Psoas muscle (tissue), 8 donors: ENCODE data around the gene C3orf20. TPM values are rescaled to one million over a fixed set of nuclear protein-coding genes. Genes with fewer than 3 reads are reported as not detected.

Experiments used
- ATAC-seq, 4 donors: fragments of 200-7000 bp; cut with Tn5 transposase; one replicate each; pipeline ENCODE4 v1.9.1; 2020; ENCODE audit warnings: moderate library complexity in 3 of 4, mild to moderate bottlenecking in 2 of 4
- DNase-seq, 2 donors: peaks; one replicate each; pipeline ENCODE4 v3.0.0-alpha.2; 2020
- H3K27ac ChIP-seq: fragments of 200-600 bp; one replicate; pipeline ENCODE4 v1.8.0; 2022
- H3K27me3 ChIP-seq, 3 donors: fragments of 200-600 bp in 1 of 3; one replicate each; pipeline versions ENCODE4 v1.6.1 to v1.8.0; 2013 to 2022; ENCODE audit warnings: low read length in 2 of 3, mild to moderate bottlenecking in 2 of 3, moderate library complexity in 1 of 3; ENCODE audit not compliant: insufficient read depth in 3 of 3
- H3K36me3 ChIP-seq, 2 donors: fragments of 200-600 bp in 1 of 2; one replicate each; pipeline versions ENCODE4 v1.6.1 to v1.8.0; 2013 to 2022; ENCODE audit warnings: low read depth in 1 of 2, mild to moderate bottlenecking in 1 of 2, moderate library complexity in 1 of 2; ENCODE audit not compliant: insufficient read depth in 1 of 2
- H3K4me1 ChIP-seq: fragments of 200-600 bp; one replicate; pipeline ENCODE4 v1.8.0; 2022
- H3K4me3 ChIP-seq: fragments of 200-600 bp; one replicate; pipeline ENCODE4 v1.8.0; 2022; ENCODE audit warnings: mild to moderate bottlenecking
- H3K9me3 ChIP-seq: fragments of 200-600 bp; one replicate; pipeline ENCODE4 v1.8.0; 2022
- CTCF ChIP-seq: fragments of 200-600 bp; IDR thresholded peaks from one replicate; pipeline ENCODE4 v1.8.0; 2022; ENCODE audit warnings: antibody characterized with exemption
- WGBS, 3 donors: extraction: QIAGEN DNeasy Blood & Tissue Kit; methylation state at CpG; one replicate each; pipeline versions ENCODE4 v1.1.6 to v1.1.7; 2013; 5-methylcytosine and 5-hydroxymethylcytosine counted together
- intact Hi-C, 2 donors: fragments of 100-400 bp; cut with DNase I; formaldehyde crosslinking; loops; one replicate each; pipeline versions ENCODE4 v1.11.0 to v1.14.2; 2022
- polyA plus RNA-seq, 3 donors: library from polyadenylated mRNA; stranded (reverse); fragments of 200-250 nt; gene quantifications; one replicate each; pipeline ENCODE4 v1.2.3, GENCODE V29; 2013
- total RNA-seq, 4 donors: library from RNA; stranded (reverse); fragmentation: NEBNext Ultra II Directional in 2 of 4; extraction: Animal tissue kit (Norgen Biotek cat#: 25700) in 2 of 4; gene quantifications; one replicate each; pipeline versions ENCODE4 v1.2.1 to v1.2.4, GENCODE V29; 2021 to 2023
- donor health status: healthy with polysubstance abuse.
- donor health status: DM: no; HTN: no; CAD: no; lungs with moderate emphysema.
- donor health status: Bipolar disorder and iron deficiency.
- donor health status: healthy.
- donor health status: DM: yes; HTN: yes; CAD: no.
- donor health status: DM: no; HTN: no; CAD: no.
- donor health status: DM: no; HTN: no; CAD: no.
- donor health status: DM: yes; HTN: yes; CAD: no.

The C3orf20 gene
- total and polyA plus RNA-seq, 7 donors: 0.01 to 0.38 (median 0.09) TPM; not detected in 2

DNA sequence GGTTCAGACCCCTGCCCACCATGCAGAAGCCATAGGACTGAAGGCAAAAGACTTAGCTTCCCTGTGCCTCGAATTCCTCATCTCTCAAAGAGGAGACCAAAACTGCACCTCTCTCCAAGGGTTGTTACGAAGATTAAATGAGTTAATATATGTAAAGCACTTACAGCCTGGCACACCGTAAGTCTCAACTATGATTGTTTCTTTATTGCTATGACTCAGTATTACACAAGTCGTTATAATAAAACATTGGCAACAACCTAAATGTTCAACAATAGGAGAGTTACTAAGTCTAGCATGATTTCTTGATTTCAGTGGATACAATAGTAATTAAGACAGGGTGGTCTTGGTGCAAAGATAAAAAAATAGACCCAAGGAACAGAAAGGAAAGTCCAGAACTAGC is 124.2 kb downstream of the C3orf20 start:
- peaks cover 0 to 7% (median 0%) of the 10 kb centered on the region in 3 donors for H3K27me3 ChIP-seq
- no peak overlapping the region for H3K27ac ChIP-seq
- H3K4me1 ChIP-seq: no peaks in the 10 kb centered on the region
- DNase-seq: no peak
- ATAC-seq: no peak
- 71 to 86% (median 85%) methylated on average over 4 of the region's 4 CpGs for WGBS, 3 donors
- H3K9me3 ChIP-seq: no peaks in the 10 kb centered on the region
- H3K36me3 ChIP-seq: no peaks in the 10 kb centered on the region
- H3K4me3 ChIP-seq: no peak overlapping the region
- no peak for TF ChIP-seq CTCF
- intact Hi-C loops: no loop called here

DNA sequence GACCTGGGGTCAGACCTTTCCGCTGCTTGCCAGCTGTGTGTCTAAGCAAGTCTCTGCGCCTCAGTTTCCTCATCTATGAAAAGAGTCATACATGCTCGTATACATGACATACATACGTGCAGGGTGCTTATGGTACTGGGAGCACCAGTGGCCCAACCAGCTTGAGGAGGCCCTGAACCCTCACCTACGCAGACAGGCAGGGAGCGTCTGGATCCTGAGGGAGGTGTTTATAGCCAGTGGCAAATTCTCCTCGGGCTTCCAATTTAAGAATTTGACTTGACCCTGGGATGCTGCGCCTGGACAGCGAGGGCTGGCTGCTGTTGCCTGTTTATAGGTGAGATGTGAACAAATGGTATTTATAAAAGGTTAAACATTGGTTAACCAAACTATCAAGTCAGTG is 126.1 kb downstream of the C3orf20 start:
- ATAC-seq (no peak), DNase-seq (no peak)
- intact Hi-C loops: loop anchor here in 1 of 2 donors (5.0 kb wide), 1 partner anchor 486 kb away; no protein-coding TSS in a partner anchor
- WGBS, 3 donors: 89 to 92% (median 90%) methylated on average over 9 of the region's 9 CpGs
- Histone ChIP-seq H3K9me3 (no peaks in the 10 kb centered on the region), H3K27me3 (peaks cover 0 to 16% (median 0%) of the 10 kb centered on the region in 3 donors), H3K4me1 (peaks cover 2% of the 10 kb centered on the region), H3K27ac (no peak overlapping the region), H3K4me3 (no peak overlapping the region), H3K36me3 (no peaks in the 10 kb centered on the region)
- TF ChIP-seq CTCF: no peak

DNA sequence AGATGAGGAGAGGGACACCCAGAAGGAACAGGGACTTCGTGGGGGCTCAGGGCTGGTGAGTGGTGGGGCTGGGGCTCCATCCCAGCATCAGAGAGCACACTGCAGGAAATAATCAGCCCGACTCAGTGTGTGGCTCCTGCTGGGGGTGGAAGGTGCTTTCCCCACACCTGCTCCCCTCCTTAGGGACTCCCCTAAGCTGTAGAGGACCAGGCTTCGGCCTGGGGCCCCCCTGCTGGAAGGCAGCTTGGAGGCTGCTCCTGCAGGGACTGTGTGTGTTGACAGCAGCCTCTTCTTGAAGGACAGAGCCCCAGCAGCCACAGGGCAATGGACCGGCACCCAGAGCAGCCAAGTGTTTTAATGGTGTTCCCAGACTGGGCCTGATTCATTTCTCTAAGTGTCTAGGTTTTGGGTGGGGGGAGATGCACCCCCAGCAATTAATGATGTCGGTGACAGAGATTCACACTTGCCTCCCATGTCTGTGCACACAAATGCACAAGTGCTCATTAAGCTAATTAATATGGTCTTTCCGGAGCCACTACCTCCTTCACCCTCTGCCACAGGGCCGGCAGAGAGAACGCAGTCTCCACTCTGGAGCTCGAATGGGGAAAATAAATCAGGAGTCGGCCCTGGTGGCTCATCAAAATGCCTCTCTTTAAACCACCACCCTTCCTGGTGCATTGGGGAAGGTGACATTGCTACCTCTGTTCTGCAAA is 126.9 kb downstream of the C3orf20 start:
- peaks cover 0 to 23% (median 0%) of the 10 kb centered on the region in 3 donors for H3K27me3 ChIP-seq
- H3K4me1 ChIP-seq: peaks cover 5% of the 10 kb centered on the region
- ATAC-seq: no peak
- DNase-seq: no peak
- intact Hi-C loops: loop anchor here in 1 of 2 donors (5.0 kb wide), 1 partner anchor 485 kb away; no protein-coding TSS in a partner anchor
- H3K27ac ChIP-seq: no peak overlapping the region
- no peaks in the 10 kb centered on the region for H3K36me3 ChIP-seq
- no peak for TF ChIP-seq CTCF
- no peak overlapping the region for H3K4me3 ChIP-seq
- H3K9me3 ChIP-seq: no peaks in the 10 kb centered on the region
- WGBS, 3 donors: 61 to 77% (median 63%) methylated on average over 10 of the region's 10 CpGs

GRCh38 chr3:14802381-14802731 is 127.4 kb downstream of the C3orf20 start:
- intact Hi-C loops: loop anchor here in 1 of 2 donors (5.0 kb wide), 1 partner anchor 485 kb away; no protein-coding TSS in a partner anchor
- DNase-seq: no peak
- no peaks in the 10 kb centered on the region for H3K36me3 ChIP-seq
- WGBS, 3 donors: 81 to 87% (median 81%) methylated on average over 7 of the region's 7 CpGs
- H3K27me3 ChIP-seq: peaks cover 0 to 23% (median 0%) of the 10 kb centered on the region in 3 donors
- H3K9me3 ChIP-seq: no peaks in the 10 kb centered on the region
- no peak overlapping the region for H3K4me3 ChIP-seq
- H3K4me1 ChIP-seq: peaks cover 5% of the 10 kb centered on the region
- no peak overlapping the region for H3K27ac ChIP-seq
- ATAC-seq: no peak
- no peak for TF ChIP-seq CTCF
